GM21786 (cell line): ENCODE measurements around the gene CLK1.

ENCODE experiments used
- ATAC-seq: cut with Tn5 transposase; IDR thresholded peaks from one replicate; pipeline ENCODE4 v1.9.1; 2021; ENCODE audit not compliant: unreplicated experiment

CLK1 gene

DNA sequence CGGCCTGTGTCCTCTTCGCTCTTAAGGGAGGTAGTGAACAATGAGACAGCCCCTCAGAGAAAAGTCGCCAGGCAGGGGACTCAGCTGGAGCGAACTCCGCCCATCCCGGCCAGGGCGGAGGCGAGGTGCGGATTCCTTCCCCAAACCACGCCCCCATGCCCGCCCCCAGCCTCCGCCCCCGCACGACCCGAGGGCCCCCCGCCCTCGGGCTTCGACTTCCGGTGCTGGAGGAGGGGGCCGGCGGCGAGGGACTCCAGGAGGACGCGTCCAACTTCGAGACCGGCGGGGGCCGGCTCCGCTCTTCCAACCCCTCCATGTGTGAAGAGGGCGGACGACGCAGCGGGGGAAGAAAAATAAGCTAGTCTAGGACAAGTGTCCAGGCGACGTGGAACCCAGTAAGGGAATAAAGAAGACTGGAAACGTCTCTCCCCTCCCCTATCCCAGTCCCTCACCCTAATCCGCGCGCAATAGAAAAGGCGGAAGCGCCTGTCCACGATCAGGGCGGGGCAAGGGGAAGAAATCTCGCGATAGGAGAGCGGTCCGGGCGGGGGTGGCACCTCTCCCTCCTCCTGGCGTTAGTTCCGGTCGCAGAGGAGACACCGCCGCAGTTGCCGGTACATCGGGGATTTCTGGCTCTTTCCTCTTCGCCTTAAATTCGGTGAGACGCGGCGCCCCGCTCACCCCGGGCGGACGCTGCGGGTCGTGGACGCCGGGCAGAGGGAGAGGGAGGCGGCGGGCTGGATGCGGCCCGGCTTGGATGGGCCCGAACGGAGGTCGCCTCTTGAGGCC is 52.9 kb downstream of the CLK1 start, which contains the start of gene BZW1:
Gene BZW1 (plus strand): TSS at position 578 of the 789 bp plus-strand sequence. CDS start 1,308 bp downstream, outside the sequence.
- ATAC-seq, result peak; percentile 75

DNA sequence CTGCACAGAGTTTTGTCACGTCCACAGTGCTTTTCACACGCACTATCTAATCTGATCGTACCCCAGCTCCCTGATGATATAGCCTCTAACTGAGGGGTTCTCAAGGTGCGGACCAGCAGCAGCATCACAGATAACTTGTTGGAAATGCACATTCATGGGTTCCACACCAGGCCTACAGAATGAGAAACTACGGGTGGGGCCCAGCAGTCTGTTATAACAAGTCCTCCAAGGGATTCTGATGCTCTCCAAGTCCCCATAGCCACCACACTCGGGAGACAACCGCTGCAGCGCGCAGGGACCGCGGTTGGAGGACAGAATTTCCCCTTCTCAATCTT is 53.5 kb downstream of the CLK1 start:
- no peak for ATAC-seq

DNA sequence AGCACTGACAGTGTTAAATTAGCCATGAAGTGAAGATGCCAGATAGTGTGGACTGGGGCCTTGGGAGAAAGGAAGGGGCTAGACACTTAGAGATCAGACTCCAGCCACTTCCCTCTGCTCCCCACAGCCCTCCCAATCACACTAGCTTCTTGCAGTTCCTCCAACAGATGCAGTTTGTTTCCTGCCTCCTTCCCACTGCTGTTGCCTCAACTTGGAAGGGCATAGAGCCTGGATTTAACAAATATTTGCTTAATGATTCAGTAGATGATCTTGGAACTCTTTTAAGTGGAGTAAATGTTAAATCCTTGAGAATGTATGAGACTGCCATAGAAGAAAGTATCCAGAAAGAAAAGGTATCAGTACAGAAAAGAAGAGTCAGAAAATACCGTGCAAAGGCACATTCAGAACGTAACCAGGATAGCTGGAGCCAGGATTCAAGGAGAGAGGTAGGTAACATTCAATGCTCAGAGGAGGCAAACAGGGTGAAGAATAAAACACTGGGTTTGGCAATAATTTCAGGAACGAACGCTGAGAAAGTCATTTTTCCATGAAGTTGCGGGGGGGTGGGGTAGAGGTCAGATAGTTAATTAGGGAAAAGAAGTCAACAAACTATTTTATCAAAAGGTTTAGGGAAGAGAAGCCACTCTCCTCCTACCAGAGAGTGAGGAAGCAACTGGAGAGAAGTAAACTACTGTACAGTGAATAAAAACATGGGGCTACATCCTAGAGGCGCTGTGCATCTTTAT is 54.0 kb downstream of the CLK1 start:
- ATAC-seq, result no peak

DNA sequence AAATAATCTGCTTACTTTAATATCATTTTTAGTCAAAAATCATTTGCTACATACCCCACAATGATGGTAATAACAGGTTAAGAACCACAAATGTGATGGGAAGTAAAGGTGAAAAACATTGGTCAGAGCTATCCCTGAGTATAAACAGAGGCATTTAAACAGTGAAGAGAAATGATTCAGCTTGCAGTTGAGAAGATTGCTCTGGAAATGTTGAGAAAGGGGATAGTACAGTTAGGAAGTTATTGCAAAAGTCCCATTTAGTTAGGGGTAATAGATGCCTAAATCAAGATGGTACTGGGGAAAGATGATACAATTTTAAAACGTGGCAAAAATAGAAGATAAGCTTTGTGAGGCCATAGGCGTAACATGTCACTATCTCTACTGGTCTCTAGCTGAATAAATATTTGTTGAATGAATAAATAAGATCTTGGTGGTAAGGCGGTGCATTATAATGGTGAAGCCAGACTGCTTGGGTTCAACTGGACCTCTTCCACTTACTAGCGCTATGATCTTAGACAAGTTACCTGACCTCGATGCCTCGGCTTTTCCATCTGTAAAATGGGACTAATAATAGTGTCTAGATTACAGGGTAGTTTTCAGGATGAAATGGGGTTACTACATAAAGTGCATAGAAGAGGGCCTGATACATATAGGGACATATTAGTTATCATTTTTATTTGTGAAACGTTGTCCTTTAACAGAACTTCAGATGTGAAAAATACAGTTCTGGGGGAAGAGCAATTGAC is 54.8 kb downstream of the CLK1 start:
- ATAC-seq, result no peak
